H1 (cell line): ENCODE data around the gene ZNF487. TPM values are rescaled to one million over a fixed set of nuclear protein-coding genes. Genes with fewer than 3 reads are reported as not detected.

Experiments used
- ATF2 ChIP-seq: IDR thresholded peaks from 2 replicates; pipeline ENCODE4 v1.6.1; 2012; ENCODE audit warnings: low read length, inconsistent platforms
- CREB1 ChIP-seq: IDR thresholded peaks from 2 replicates; pipeline ENCODE4 v1.6.1; 2012; ENCODE audit warnings: inconsistent platforms
- CTCF ChIP-seq, 3 experiments: IDR thresholded peaks; 1 replicate in 2 of 3; 2 replicates in 1 of 3; pipeline versions ENCODE4 v1.5.1 to v1.6.1; 2011; ENCODE audit warnings: low read length in 3 of 3, mild to moderate bottlenecking in 3 of 3, inconsistent platforms in 2 of 3, low read depth in 1 of 3, moderate library complexity in 1 of 3; ENCODE audit not compliant: insufficient read depth in 1 of 3; ENCODE audit errors: control extremely low read depth in 1 of 3
- E2F6 ChIP-seq: IDR thresholded peaks from 2 replicates; pipeline ENCODE4 v1.6.1; 2012; ENCODE audit warnings: inconsistent platforms
- FOSL1 ChIP-seq: IDR thresholded peaks from 2 replicates; pipeline ENCODE4 v1.6.1; 2011; ENCODE audit warnings: mild to moderate bottlenecking, low read depth, low read length, moderate library complexity; ENCODE audit not compliant: insufficient read depth
- GTF2F1 ChIP-seq: IDR thresholded peaks from 2 replicates; pipeline ENCODE4 v1.6.1; 2012; ENCODE audit warnings: low read depth, low read length, improper control_type of control experiment, borderline replicate concordance
- NRF1 ChIP-seq: IDR thresholded peaks from 2 replicates; pipeline ENCODE4 v1.6.1; 2011; ENCODE audit warnings: mild to moderate bottlenecking, low read depth, low read length, improper control_type of control experiment
- PHF8 ChIP-seq: fragments of 200-600 bp; sonication (generic); conservative IDR thresholded peaks from 2 replicates; pipeline ENCODE4 v1.7.1; 2012; ENCODE audit warnings: low read depth, mild to moderate bottlenecking, inconsistent platforms, low read length, moderate library complexity
- POU5F1 ChIP-seq: IDR thresholded peaks from 2 replicates; pipeline ENCODE4 v1.6.1; 2011; ENCODE audit warnings: low read depth, mild to moderate bottlenecking, low read length, moderate library complexity
- RAD21 ChIP-seq, 2 experiments: IDR thresholded peaks in 1 of 2; conservative IDR thresholded peaks in 1 of 2; 2 replicates each; pipeline ENCODE4 v1.6.1; 2011; ENCODE audit warnings: low read depth in 2 of 2, low read length in 2 of 2, improper control_type of control experiment in 1 of 2, inconsistent platforms in 1 of 2, mild to moderate bottlenecking in 1 of 2, moderate library complexity in 1 of 2
- RBBP5 ChIP-seq: IDR thresholded peaks from 2 replicates; pipeline ENCODE4 v1.7.1; 2012; ENCODE audit warnings: low read depth, mild to moderate bottlenecking, inconsistent platforms, low read length, moderate library complexity, borderline replicate concordance
- RFX5 ChIP-seq: IDR thresholded peaks from 2 replicates; pipeline ENCODE4 v1.6.1; 2011; ENCODE audit warnings: low read depth, low read length, improper control_type of control experiment, borderline replicate concordance
- RNF2 ChIP-seq: fragments of 200-900, 300-1000 bp; sonication (generic); IDR thresholded peaks from 2 replicates; pipeline ENCODE4 v1.7.1; 2016; ENCODE audit warnings: borderline replicate concordance, low read depth, mild to moderate bottlenecking, antibody characterized with exemption, low read length; ENCODE audit not compliant: poor library complexity, severe bottlenecking; ENCODE audit errors: missing control alignments
- SAP30 ChIP-seq: fragments of 300-600 bp; sonication (generic); IDR thresholded peaks from 2 replicates; pipeline ENCODE4 v1.7.1; 2012; ENCODE audit warnings: low read length, moderate library complexity, mild to moderate bottlenecking, inconsistent platforms; ENCODE audit not compliant: insufficient read depth, insufficient replicate concordance
- SIN3A ChIP-seq, 2 experiments: IDR thresholded peaks in 1 of 2; conservative IDR thresholded peaks in 1 of 2; 2 replicates each; pipeline ENCODE4 v1.6.1; 2011 to 2012; ENCODE audit warnings: low read length in 2 of 2, improper control_type of control experiment in 1 of 2, low read depth in 1 of 2, mild to moderate bottlenecking in 1 of 2
- SIRT6 ChIP-seq: IDR thresholded peaks from one replicate; pipeline ENCODE4 v1.7.1; 2012; ENCODE audit warnings: low read length, inconsistent platforms
- SP4 ChIP-seq: IDR thresholded peaks from 2 replicates; pipeline ENCODE4 v1.6.1; 2012; ENCODE audit warnings: low read length, inconsistent platforms
- TBP ChIP-seq: IDR thresholded peaks from 2 replicates; pipeline ENCODE4 v1.6.1; 2011; ENCODE audit warnings: low read depth, low read length, improper control_type of control experiment
- polyA plus RNA-seq, 7 experiments: library from polyadenylated mRNA; depleted of rRNA in 3 of 7; stranded (reverse) in 5 of 7; unstranded in 2 of 7; fragments of >200 nt in 5 of 7; fragments of 200-250 nt in 2 of 7; gene quantifications; 1 replicate in 5 of 7; 2 replicates in 1 of 7; 4 replicates in 1 of 7; pipeline versions ENCODE4 v1.2.1 to v1.2.3, GENCODE V29; 2011 to 2013; ENCODE audit warnings: missing spikeins in 2 of 7, mixed read lengths in 2 of 7
- total RNA-seq: library from RNA; stranded (reverse); fragmentation: NEBNext Ultra II Directional; extraction: Animal tissue kit (Norgen Biotek cat#: 25700); gene quantifications from 2 replicates; pipeline ENCODE4 v1.2.1, GENCODE V29; 2021

The ZNF487 gene
- total and polyA plus RNA-seq, 2 of the 8 experiments (the other 6 are each of a cell fraction or from before 2014, with no cell fraction given) = 1.9 to 2.5 TPM

- TF ChIP-seq NRF1 (no peak), FOSL1 (no peak), SIRT6 (no peak), RAD21 (IDR thresholded peaks at IDR 0.05 in 1 of 2, conservative IDR thresholded peaks at IDR 0.05 in 1 of 2; ENCODE audit: low read depth in 2 of 2, low read length in 2 of 2) (no peak), POU5F1 (no peak), SIN3A (conservative IDR thresholded peaks at IDR 0.05 in 1 of 2, IDR thresholded peaks at IDR 0.05 in 1 of 2; ENCODE audit: low read depth in 1 of 2, low read length in 2 of 2) (0 out of 4 replicates have a peak, but pooled peaks of 1 of the 2 experiments have one; percentile 54), RBBP5 (no peak), RFX5 (no peak), CREB1 (no peak), SP4 (no peak), E2F6 (peak; percentile 97), RNF2 (no peak), CTCF (IDR thresholded peaks at IDR 0.05; ENCODE audit: control extremely low read depth in 1 of 3, insufficient read depth in 1 of 3, low read depth in 1 of 3, low read length in 3 of 3) (no peak), ATF2 (0 out of 2 replicates have a peak, but pooled peaks have one; percentile 50), SAP30 (no peak), GTF2F1 (0 out of 2 replicates have a peak, but pooled peaks have one; percentile 22), TBP (peak; percentile 72), PHF8 (peak; percentile 65)
Observed at GRCh38 chr10:43396928-43397624, 39.8 kb upstream of the ZNF487 start (continued).
